GM12874 (cell line): ENCODE data around the gene FHOD3.

Experiments
- TF ChIP-seq, protein P1 (sequence below): IDR thresholded peaks from 2 replicates; pipeline ENCODE4 v1.5.1; 2011; ENCODE audit warnings: low read depth, mild to moderate bottlenecking, control low read depth, low read length, moderate library complexity; ENCODE audit not compliant: insufficient read depth

Gene FHOD3

DNA sequence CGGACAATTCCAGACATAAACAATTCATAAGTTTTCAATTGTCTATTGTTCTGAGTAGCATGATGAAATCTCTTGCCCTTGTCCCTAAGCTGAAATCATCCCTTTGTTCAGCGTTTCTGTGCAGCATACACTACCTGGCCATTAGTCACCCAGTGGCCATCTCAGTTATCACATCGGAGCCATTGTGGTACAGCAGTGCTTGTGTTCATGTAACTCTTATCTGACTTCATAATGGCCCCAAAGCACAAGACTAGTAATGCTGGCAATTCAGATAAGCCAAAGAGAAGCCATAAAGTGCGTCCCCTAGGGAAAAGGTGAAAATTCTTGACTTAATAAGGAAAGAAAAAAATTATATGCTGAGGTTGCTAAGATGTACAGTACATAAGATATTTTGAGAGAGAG lies 127.2 kb downstream of the FHOD3 start:
- TF ChIP-seq, protein P1, sequence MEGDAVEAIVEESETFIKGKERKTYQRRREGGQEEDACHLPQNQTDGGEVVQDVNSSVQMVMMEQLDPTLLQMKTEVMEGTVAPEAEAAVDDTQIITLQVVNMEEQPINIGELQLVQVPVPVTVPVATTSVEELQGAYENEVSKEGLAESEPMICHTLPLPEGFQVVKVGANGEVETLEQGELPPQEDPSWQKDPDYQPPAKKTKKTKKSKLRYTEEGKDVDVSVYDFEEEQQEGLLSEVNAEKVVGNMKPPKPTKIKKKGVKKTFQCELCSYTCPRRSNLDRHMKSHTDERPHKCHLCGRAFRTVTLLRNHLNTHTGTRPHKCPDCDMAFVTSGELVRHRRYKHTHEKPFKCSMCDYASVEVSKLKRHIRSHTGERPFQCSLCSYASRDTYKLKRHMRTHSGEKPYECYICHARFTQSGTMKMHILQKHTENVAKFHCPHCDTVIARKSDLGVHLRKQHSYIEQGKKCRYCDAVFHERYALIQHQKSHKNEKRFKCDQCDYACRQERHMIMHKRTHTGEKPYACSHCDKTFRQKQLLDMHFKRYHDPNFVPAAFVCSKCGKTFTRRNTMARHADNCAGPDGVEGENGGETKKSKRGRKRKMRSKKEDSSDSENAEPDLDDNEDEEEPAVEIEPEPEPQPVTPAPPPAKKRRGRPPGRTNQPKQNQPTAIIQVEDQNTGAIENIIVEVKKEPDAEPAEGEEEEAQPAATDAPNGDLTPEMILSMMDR, result no peak

DNA sequence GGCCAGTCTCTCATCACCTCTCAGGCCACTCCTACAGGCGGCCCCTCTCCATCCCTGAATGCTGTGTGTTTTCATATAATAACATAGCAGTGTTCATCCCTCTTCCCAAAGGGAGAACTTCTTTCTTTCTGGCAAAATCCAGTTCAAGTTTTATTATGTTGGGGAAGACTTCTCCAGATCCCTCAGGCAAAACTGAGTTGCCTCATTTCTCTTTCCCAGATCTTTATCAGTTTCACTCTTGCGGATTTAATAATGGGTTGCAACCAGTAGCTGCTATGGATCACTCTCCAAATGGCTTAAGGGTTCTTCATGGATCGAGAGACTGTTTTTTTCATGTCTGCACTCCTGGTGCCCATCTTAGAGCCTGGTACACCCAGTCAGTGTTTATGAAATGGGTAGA lies 129.9 kb downstream of the FHOD3 start:
- TF ChIP-seq, protein P1, result no peak

DNA sequence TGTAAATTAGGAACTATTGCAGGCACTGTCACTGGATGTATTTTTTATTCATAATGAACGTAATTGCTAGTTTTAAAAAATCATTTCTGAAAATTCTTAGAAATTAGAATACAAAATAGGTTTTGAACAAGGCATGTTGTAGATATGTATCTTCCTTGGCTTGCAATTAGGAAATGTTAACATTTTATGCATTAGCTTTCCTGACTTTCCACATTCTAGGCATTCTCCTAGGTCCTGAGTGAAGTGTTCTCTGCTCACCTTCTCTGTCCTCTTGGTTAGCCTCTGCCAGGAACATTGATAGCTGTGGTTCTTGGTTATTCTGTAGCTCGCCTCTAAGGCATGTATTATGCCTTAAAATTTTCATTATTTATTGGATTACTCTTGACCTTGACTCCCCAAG lies 130.3 kb downstream of the FHOD3 start:
- TF ChIP-seq, protein P1, result no peak

DNA sequence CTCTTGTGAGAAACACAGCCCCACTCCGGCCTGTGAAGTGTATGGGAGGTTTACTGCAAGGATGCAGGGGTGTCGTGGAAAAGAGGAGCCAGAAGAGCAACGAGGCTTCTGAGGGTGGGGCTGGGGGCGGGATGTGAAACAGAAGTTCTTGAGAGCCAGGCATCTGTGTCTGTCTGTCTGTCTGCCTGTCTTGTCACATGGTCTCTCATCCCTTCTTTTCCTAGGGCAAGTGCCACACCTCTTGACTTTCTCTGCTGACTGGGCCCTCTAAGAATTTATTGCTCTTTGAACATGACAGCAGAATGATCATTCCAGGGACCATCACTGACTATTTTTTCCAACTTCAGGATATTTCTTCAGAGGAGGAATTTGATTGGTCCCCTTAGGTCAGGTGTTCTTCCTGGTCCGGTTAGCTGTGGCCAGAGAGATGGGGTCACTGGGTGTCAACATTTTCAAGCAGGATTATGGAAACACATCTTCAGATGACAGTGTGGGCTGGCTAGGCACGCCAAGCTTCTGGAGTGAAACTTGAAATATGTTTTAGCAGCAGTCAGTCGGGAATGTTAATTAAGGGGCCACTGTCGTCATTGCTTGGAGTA lies 131.0 kb downstream of the FHOD3 start:
- TF ChIP-seq, protein P1, result no peak

DNA sequence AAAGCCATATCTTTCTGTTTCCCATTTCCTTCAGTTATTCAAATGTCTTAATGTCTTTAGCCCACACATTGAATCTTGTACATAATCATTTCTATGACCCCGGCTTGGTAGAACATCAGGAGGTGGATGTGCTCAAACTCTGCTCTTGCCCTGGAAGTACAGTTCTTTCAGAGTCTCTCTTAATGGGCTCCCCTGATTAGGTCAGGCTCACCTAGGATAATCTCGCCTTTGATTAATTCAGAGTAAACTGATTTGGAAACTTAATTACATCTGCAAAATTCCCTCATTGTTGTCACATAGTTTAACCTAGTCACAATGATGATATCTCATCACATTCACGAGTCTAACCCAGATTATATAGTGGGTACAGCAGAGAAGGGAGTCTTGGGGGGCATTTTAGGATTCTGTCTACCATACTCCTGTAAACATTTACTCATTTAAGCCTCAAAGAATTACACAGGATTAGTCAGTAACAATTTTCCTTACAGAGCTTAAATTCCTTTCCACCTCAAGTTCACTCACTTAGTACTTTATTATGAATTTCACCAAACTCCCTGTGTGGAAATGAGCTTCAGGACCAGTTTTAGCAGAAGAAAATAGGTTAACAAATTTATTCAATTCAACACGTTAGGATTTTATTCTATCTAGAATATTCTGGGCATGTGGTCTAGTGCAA lies 135.5 kb downstream of the FHOD3 start:
- TF ChIP-seq, protein P1, result no peak

DNA sequence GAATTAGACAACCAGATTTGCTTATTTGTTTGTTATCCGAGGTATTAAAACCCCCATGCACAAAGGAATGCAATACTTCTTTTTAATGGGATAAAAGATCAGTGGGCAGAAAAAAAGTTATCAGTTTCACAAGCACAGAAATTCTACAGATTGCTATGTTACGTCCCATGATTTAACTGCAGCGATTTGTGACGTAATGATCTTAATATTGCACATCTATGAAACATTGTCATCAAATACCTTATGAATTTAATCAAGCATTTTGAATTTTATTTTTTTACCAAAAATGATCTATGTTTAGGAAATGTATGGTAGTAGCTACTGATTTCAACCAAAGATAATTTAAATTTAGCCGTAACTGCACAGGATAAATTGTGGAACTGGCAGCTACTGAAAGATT lies 138.9 kb downstream of the FHOD3 start:
- TF ChIP-seq, protein P1, result no peak

DNA sequence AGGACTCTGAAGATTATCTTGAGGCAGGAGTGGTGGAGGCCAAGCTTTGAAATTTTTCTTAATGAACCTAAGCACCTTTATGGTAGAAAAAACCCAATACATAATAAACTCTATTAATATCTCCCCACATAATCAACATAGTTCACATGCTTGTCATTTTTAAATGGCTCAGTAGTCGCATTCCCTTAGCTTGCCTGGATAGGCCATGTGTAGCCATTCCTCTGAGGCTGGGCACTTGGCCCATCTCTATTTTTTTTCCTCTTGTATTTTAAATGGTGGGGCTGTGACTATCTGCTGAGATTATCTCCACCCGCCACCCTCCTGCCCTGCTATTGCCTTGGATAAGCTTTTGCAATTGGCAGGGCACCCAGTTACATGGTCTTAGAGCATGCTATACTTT lies 143.1 kb downstream of the FHOD3 start:
- TF ChIP-seq, protein P1, result no peak
